Measurements from ENCODE around the gene ASTN2. TPM values are rescaled to one million over a fixed set of nuclear protein-coding genes. Genes with fewer than 3 reads are reported as not detected.

ASTN2 gene
- total and polyA plus RNA-seq, 9 donors: 1.8 to 6.4 (median 3.2) TPM

DNA sequence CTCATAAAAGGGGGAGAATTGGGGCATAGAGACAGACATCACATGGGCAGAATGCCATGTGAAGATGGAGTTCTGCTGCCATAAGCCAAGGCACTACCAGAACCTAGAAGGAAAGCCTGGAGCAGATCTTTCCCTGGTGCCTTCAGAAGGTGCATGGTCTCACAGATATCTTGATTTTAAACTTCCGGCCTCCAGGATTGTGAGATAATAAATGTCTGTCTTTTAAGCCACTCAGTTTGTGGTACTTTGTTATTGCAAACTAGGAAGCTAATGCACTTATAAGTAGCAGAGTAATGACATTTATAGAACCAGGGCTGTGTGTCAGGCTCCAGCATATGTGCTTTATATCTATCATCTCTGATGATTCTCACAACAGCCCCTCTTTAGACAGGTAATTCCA, 130.4 kb downstream of the ASTN2 start:
- no peaks in the 10 kb centered on the region for H3K9me3 ChIP-seq
- TF ChIP-seq POLR2A (IDR thresholded peaks at IDR 0.05) (no peak), EP300 (IDR thresholded peaks at IDR 0.05) (no peak)
- TF ChIP-seq, protein P1, sequence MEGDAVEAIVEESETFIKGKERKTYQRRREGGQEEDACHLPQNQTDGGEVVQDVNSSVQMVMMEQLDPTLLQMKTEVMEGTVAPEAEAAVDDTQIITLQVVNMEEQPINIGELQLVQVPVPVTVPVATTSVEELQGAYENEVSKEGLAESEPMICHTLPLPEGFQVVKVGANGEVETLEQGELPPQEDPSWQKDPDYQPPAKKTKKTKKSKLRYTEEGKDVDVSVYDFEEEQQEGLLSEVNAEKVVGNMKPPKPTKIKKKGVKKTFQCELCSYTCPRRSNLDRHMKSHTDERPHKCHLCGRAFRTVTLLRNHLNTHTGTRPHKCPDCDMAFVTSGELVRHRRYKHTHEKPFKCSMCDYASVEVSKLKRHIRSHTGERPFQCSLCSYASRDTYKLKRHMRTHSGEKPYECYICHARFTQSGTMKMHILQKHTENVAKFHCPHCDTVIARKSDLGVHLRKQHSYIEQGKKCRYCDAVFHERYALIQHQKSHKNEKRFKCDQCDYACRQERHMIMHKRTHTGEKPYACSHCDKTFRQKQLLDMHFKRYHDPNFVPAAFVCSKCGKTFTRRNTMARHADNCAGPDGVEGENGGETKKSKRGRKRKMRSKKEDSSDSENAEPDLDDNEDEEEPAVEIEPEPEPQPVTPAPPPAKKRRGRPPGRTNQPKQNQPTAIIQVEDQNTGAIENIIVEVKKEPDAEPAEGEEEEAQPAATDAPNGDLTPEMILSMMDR (IDR thresholded peaks at IDR 0.05): no peak
- H3K36me3 ChIP-seq: no peaks in the 10 kb centered on the region
- H3K27ac ChIP-seq: no peak overlapping the region
- H3K4me3 ChIP-seq: no peak overlapping the region
- no peaks in the 10 kb centered on the region for H3K27me3 ChIP-seq
- WGBS, 3 donors: 82 to 97% (median 96%) methylated on average over 1 of the region's 1 CpG
- no peak for DNase-seq
- no peaks in the 10 kb centered on the region for H3K4me1 ChIP-seq (ENCODE audit: insufficient read depth)
- intact Hi-C loops (cut with DNase I): no loop called here

GRCh38 chr9:117282541-117282940, 132.3 kb downstream of the ASTN2 start:
- 40 to 94% (median 45%) methylated on average over 2 of the region's 2 CpGs for WGBS, 3 donors

DNA sequence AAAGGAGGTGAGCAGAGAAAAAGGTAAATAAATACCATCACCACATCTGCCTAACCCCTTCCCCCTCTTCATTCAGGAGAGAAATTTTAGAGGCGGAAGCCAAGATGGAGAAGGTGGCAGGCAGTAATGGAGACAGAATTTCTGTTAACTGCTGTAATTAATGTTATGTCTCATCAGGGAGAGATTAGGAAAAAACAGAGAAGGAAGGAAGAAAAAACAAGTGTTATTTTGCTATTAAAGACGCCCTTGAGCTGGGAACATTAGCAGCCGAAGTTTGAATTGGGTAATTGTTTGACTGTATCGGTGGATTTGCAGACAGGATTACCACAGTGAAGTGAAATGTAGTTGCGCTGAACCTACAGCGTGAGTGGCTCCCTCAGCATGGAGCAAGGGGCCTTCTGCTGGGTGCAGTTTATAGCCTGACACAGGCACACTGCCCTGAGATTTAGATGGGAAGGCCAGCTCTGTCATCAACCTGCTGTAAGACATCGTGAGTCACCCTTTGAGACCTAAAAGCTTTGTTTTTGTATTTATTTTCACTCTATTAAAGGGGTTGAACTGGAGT, 136.3 kb downstream of the ASTN2 start:
- Histone ChIP-seq H3K4me1 (ENCODE audit: insufficient read depth) (no peaks in the 10 kb centered on the region), H3K27me3 (no peaks in the 10 kb centered on the region), H3K4me3 (no peak overlapping the region), H3K27ac (no peak overlapping the region), H3K36me3 (no peaks in the 10 kb centered on the region), H3K9me3 (no peaks in the 10 kb centered on the region)
- TF ChIP-seq, protein P1 (IDR thresholded peaks at IDR 0.05): no peak
- TF ChIP-seq EP300 (IDR thresholded peaks at IDR 0.05) (no peak), POLR2A (IDR thresholded peaks at IDR 0.05) (no peak)
- 21 to 30% (median 21%) methylated on average over 7 of the region's 7 CpGs for WGBS, 3 donors
- intact Hi-C loops (cut with DNase I): no loop called here
- DNase-seq: no peak

More at GRCh38 chr9:117282541-117282940, 132.3 kb downstream of the ASTN2 start:
- no peak for DNase-seq
- no peak overlapping the region for H3K4me3 ChIP-seq
- intact Hi-C loops (cut with DNase I): loop anchor here in 1 of 4 donors (2.0 kb wide), 1 partner anchor 60 kb away; no protein-coding TSS in a partner anchor
- H3K27me3 ChIP-seq: no peaks in the 10 kb centered on the region
- H3K9me3 ChIP-seq: no peaks in the 10 kb centered on the region
- TF ChIP-seq POLR2A (IDR thresholded peaks at IDR 0.05): no peak
- TF ChIP-seq, protein P1 (IDR thresholded peaks at IDR 0.05): no peak
- no peak for TF ChIP-seq EP300 (IDR thresholded peaks at IDR 0.05)
- H3K36me3 ChIP-seq: no peaks in the 10 kb centered on the region
- no peaks in the 10 kb centered on the region for H3K4me1 ChIP-seq (ENCODE audit: insufficient read depth)
- no peak overlapping the region for H3K27ac ChIP-seq

GRCh38 chr9:117278020-117278419, 136.8 kb downstream of the ASTN2 start:
- intact Hi-C loops (cut with DNase I): no loop called here
- TF ChIP-seq, protein P1 (IDR thresholded peaks at IDR 0.05): no peak
- TF ChIP-seq POLR2A (IDR thresholded peaks at IDR 0.05) (no peak), EP300 (IDR thresholded peaks at IDR 0.05) (no peak)
- Histone ChIP-seq H3K4me3 (no peak overlapping the region), H3K36me3 (no peaks in the 10 kb centered on the region), H3K9me3 (no peaks in the 10 kb centered on the region), H3K4me1 (ENCODE audit: insufficient read depth) (no peaks in the 10 kb centered on the region), H3K27ac (no peak overlapping the region), H3K27me3 (no peaks in the 10 kb centered on the region)
- DNase-seq: no peak
- 23 to 37% (median 31%) methylated on average over 4 of the region's 4 CpGs for WGBS, 3 donors
